ENCODE data around the gene CABCOCO1.

CABCOCO1 gene

GRCh38 chr10:61662794-61663259 is at the start of gene CABCOCO1:
TSS of gene CABCOCO1 (plus strand) at chr10:61662929. CDS start at chr10:61662973, 44 bp downstream.
- peak; percentile 77 for DNase-seq

GRCh38 chr10:61613665-61614064 is 49.1 kb upstream of the CABCOCO1 start:
- DNase-seq = no peak

GRCh38 chr10:61616611-61617010 is 46.1 kb upstream of the CABCOCO1 start:
- DNase-seq = no peak

- DNase-seq = no peak
Measured at GRCh38 chr10:61617180-61617579, 45.5 kb upstream of the CABCOCO1 start.

GRCh38 chr10:61617586-61617985 is 45.1 kb upstream of the CABCOCO1 start:
- DNase-seq = no peak

GRCh38 chr10:61618388-61618961 is 44.3 kb upstream of the CABCOCO1 start:
- DNase-seq = no peak

GRCh38 chr10:61620506-61620905 is 42.2 kb upstream of the CABCOCO1 start:
- no peak for DNase-seq

GRCh38 chr10:61621605-61622051 is 41.1 kb upstream of the CABCOCO1 start:
- DNase-seq = no peak

GRCh38 chr10:61623161-61623560 is 39.6 kb upstream of the CABCOCO1 start:
- no peak for DNase-seq

GRCh38 chr10:61626209-61626608 is 36.5 kb upstream of the CABCOCO1 start:
- DNase-seq = no peak

GRCh38 chr10:61627266-61627665 is 35.5 kb upstream of the CABCOCO1 start:
- no peak for DNase-seq

- DNase-seq = no peak
Measured at GRCh38 chr10:61628151-61628874, 34.4 kb upstream of the CABCOCO1 start.

GRCh38 chr10:61628875-61629513 is 33.7 kb upstream of the CABCOCO1 start:
- DNase-seq = no peak

GRCh38 chr10:61629576-61629975 is 33.2 kb upstream of the CABCOCO1 start:
- DNase-seq = no peak

GRCh38 chr10:61632057-61632670 is 30.6 kb upstream of the CABCOCO1 start:
- no peak for DNase-seq

GRCh38 chr10:61633665-61634064 is 29.1 kb upstream of the CABCOCO1 start:
- DNase-seq = no peak

GRCh38 chr10:61634746-61635145 is 28.0 kb upstream of the CABCOCO1 start:
- DNase-seq = no peak

- no peak for DNase-seq
Measured at GRCh38 chr10:61635471-61635870, 27.3 kb upstream of the CABCOCO1 start.

GRCh38 chr10:61635932-61636331 is 26.8 kb upstream of the CABCOCO1 start:
- DNase-seq = no peak

GRCh38 chr10:61639952-61640351 is 22.8 kb upstream of the CABCOCO1 start:
- DNase-seq = no peak

GRCh38 chr10:61640856-61641255 is 21.9 kb upstream of the CABCOCO1 start:
- no peak for DNase-seq

- DNase-seq = no peak
Measured at GRCh38 chr10:61642150-61642571, 20.6 kb upstream of the CABCOCO1 start.

- no peak for DNase-seq
Measured at GRCh38 chr10:61642676-61643075, 20.1 kb upstream of the CABCOCO1 start.

Measured in femur (tissue), 1 donor.